Measurements from ENCODE around the gene DOCK8. TPM values are rescaled to one million over a fixed set of nuclear protein-coding genes. Genes with fewer than 3 reads are reported as not detected.

DOCK8 gene
- total RNA-seq, 1 experiment from 2014 or later, result 7.5 TPM

- no peak for TF ChIP-seq CTCF (conservative IDR thresholded peaks at IDR 0.05)
- no peak for TF ChIP-seq EZH2 (IDR thresholded peaks at IDR 0.05; ENCODE audit: low read depth)
- CTCF ChIA-PET, result no interaction called here
- H3K4me1 ChIP-seq (replicated peaks; ENCODE audit: insufficient read depth), result no peaks in the 10 kb centered on the region
Measured at GRCh38 chr9:482739-483138, 268.1 kb downstream of the DOCK8 start.

GRCh38 chr9:486156-486555 lies 271.5 kb downstream of the DOCK8 start:
- H3K9me2 ChIP-seq (ENCODE audit: insufficient read depth), result no peaks in the 10 kb centered on the region
- peaks cover 15% of the 10 kb centered on the region for H3K4me1 ChIP-seq (replicated peaks; ENCODE audit: insufficient read depth)
- H3K36me3 ChIP-seq (ENCODE audit: low read depth), result no peaks in the 10 kb centered on the region
- H3F3A ChIP-seq (ENCODE audit: insufficient read depth, low read depth), result no peaks in the 10 kb centered on the region
- no peaks in the 10 kb centered on the region for H3K9me3 ChIP-seq (ENCODE audit: insufficient read depth, low read depth)
- BruUV-seq (replicated peaks), result no TSS peak
- DNase-seq, result peak in 1 of 2 experiments; percentile 37
- TF ChIP-seq CTCF (conservative IDR thresholded peaks at IDR 0.05) (no peak), EZH2 (IDR thresholded peaks at IDR 0.05; ENCODE audit: low read depth) (no peak)
- H3K79me2 ChIP-seq (ENCODE audit: low read depth), result no peaks in the 10 kb centered on the region
- H2AFZ ChIP-seq, result no peak overlapping the region
- no peaks in the 10 kb centered on the region for H4K20me1 ChIP-seq (ENCODE audit: insufficient read depth)
- H3K27me3 ChIP-seq (ENCODE audit: insufficient read depth, low read depth), result no peaks in the 10 kb centered on the region
- H3K27ac ChIP-seq, result no peak overlapping the region
- POLR2A ChIA-PET (ENCODE audit: unreplicated experiment), result no interaction called here
- CTCF ChIA-PET, result no interaction called here
- intact Hi-C loops (cut with micrococcal nuclease; ENCODE audit: unreplicated experiment), result no loop called here
- H3K4me3 ChIP-seq, result no peak overlapping the region
- no peak overlapping the region for H3K4me2 ChIP-seq

More at GRCh38 chr9:482739-483138, 268.1 kb downstream of the DOCK8 start:
- no peak overlapping the region for H3K4me3 ChIP-seq
- H3K27me3 ChIP-seq (ENCODE audit: insufficient read depth, low read depth), result no peaks in the 10 kb centered on the region
- no peak overlapping the region for H2AFZ ChIP-seq
- H3K4me2 ChIP-seq, result no peak overlapping the region
- no peaks in the 10 kb centered on the region for H4K20me1 ChIP-seq (ENCODE audit: insufficient read depth)
- H3K79me2 ChIP-seq (ENCODE audit: low read depth), result no peaks in the 10 kb centered on the region
- H3K36me3 ChIP-seq (ENCODE audit: low read depth), result no peaks in the 10 kb centered on the region
- DNase-seq, result no peak
- BruUV-seq (replicated peaks), result no TSS peak
- H3K9me3 ChIP-seq (ENCODE audit: insufficient read depth, low read depth), result no peaks in the 10 kb centered on the region
- H3F3A ChIP-seq (ENCODE audit: insufficient read depth, low read depth), result no peaks in the 10 kb centered on the region
- intact Hi-C loops (cut with micrococcal nuclease; ENCODE audit: unreplicated experiment), result no loop called here
- H3K27ac ChIP-seq, result no peak overlapping the region
- POLR2A ChIA-PET (ENCODE audit: unreplicated experiment), result no interaction called here
- no peaks in the 10 kb centered on the region for H3K9me2 ChIP-seq (ENCODE audit: insufficient read depth)

- DNase-seq, result no peak
- ChIA-PET POLR2A (ENCODE audit: unreplicated experiment) (no interaction called here), CTCF (no interaction called here)
- no peaks in the 10 kb centered on the region for H3K9me2 ChIP-seq (ENCODE audit: insufficient read depth)
- peaks cover 15% of the 10 kb centered on the region for H3K4me1 ChIP-seq (replicated peaks; ENCODE audit: insufficient read depth)
- no peaks in the 10 kb centered on the region for H3K79me2 ChIP-seq (ENCODE audit: low read depth)
- H3K9me3 ChIP-seq (ENCODE audit: insufficient read depth, low read depth), result no peaks in the 10 kb centered on the region
- TF ChIP-seq CTCF (conservative IDR thresholded peaks at IDR 0.05) (no peak), EZH2 (IDR thresholded peaks at IDR 0.05; ENCODE audit: low read depth) (no peak)
- H3K27me3 ChIP-seq (ENCODE audit: insufficient read depth, low read depth), result no peaks in the 10 kb centered on the region
- BruUV-seq (replicated peaks), result no TSS peak
- H3K4me2 ChIP-seq, result no peak overlapping the region
- H3K4me3 ChIP-seq, result no peak overlapping the region
- H3K27ac ChIP-seq, result no peak overlapping the region
- H3F3A ChIP-seq (ENCODE audit: insufficient read depth, low read depth), result no peaks in the 10 kb centered on the region
- intact Hi-C loops (cut with micrococcal nuclease; ENCODE audit: unreplicated experiment), result no loop called here
- no peaks in the 10 kb centered on the region for H4K20me1 ChIP-seq (ENCODE audit: insufficient read depth)
- no peaks in the 10 kb centered on the region for H3K36me3 ChIP-seq (ENCODE audit: low read depth)
- no peak overlapping the region for H2AFZ ChIP-seq
Measured at GRCh38 chr9:487429-487828, 272.8 kb downstream of the DOCK8 start.

Data from PC-9 (cell line).